OCI-LY7 (cell line): ENCODE measurements around the gene GNG12. TPM values are rescaled to one million over a fixed set of nuclear protein-coding genes. Genes with fewer than 3 reads are reported as not detected.
"Not testable (repeated sequence)": the region's sequence is repeated elsewhere in the genome, so short reads cannot be mapped to it uniquely, and the experiment has no call there.

Experiments used
- BruUV-seq: library from RNA; stranded (reverse); fragments of 400-500 nt; replicated peaks from 2 replicates; lab custom pipeline; 2021; lab: Mats Ljungman, UMichigan
- CTCF ChIA-PET: fragments of 300-600 bp; sonication (Branson Sonifier 250); formaldehyde crosslinking; loops from one replicate; lab custom pipeline; 2022; ENCODE audit warnings: antibody characterized with exemption; ENCODE audit not compliant: unreplicated experiment; lab: Charles Lee
- POLR2A ChIA-PET: fragments of 300-600 bp; sonication (Branson Sonifier 250); formaldehyde crosslinking; loops from one replicate; lab custom pipeline; 2022; ENCODE audit warnings: antibody characterized with exemption; lab: Charles Lee
- DNase-seq: peaks from one replicate; pipeline ENCODE4 v3.0.0-alpha.2; 2015; ENCODE audit warnings: low spot score
- H2AFZ ChIP-seq: fragments of 200-600 bp; sonication (generic), shearing (Covaris generic); 2 replicates; pipeline ENCODE4 v1.6.1; 2014; ENCODE audit warnings: mild to moderate bottlenecking, antibody characterized with exemption, low read length, moderate library complexity
- H3K27ac ChIP-seq: fragments of 200-600 bp; sonication (generic); 2 replicates; pipeline ENCODE4 v1.5.1; 2014; ENCODE audit warnings: mixed run types, low read depth, mild to moderate bottlenecking, moderate library complexity, low read length, inconsistent platforms; ENCODE audit not compliant: poor library complexity, severe bottlenecking
- H3K36me3 ChIP-seq: fragments of 200-600 bp; sonication (generic); 2 replicates; pipeline ENCODE4 v1.6.1; 2014; ENCODE audit warnings: mild to moderate bottlenecking, antibody characterized with exemption, low read length, moderate library complexity, mixed read lengths; ENCODE audit not compliant: insufficient read depth
- H3K4me1 ChIP-seq: fragments of 200-600 bp; sonication (generic); 2 replicates; pipeline ENCODE4 v1.5.1; 2014; ENCODE audit warnings: mild to moderate bottlenecking, low read length; ENCODE audit not compliant: insufficient read depth, poor library complexity, severe bottlenecking
- H3K4me2 ChIP-seq: fragments of 200-600 bp; sonication (generic); 2 replicates; pipeline ENCODE4 v1.6.1; 2014; ENCODE audit warnings: mild to moderate bottlenecking, low read length
- H3K4me3 ChIP-seq: fragments of 200-600 bp; sonication (generic); 2 replicates; pipeline ENCODE4 v1.5.1; 2014; ENCODE audit warnings: mild to moderate bottlenecking, low read depth, low read length; ENCODE audit not compliant: poor library complexity, severe bottlenecking
- H3K79me2 ChIP-seq: fragments of 200-600 bp; sonication (generic); 2 replicates; pipeline ENCODE4 v1.6.1; 2016; ENCODE audit warnings: low read depth, mild to moderate bottlenecking, low read length, moderate library complexity, mixed read lengths; ENCODE audit not compliant: insufficient read depth
- H3K9me2 ChIP-seq: fragments of 200-600 bp; sonication (generic); 2 replicates; pipeline ENCODE4 v1.6.1; 2016; ENCODE audit warnings: mild to moderate bottlenecking, low read length, mixed read lengths; ENCODE audit not compliant: insufficient read depth
- H3K9me3 ChIP-seq: fragments of 200-600 bp; sonication (generic); 2 replicates; pipeline ENCODE4 v1.6.1; 2014; ENCODE audit warnings: mild to moderate bottlenecking, mixed run types, low read length, mixed read lengths
- H4K20me1 ChIP-seq: fragments of 200-600 bp; sonication (generic); 2 replicates; pipeline ENCODE4 v1.6.1; 2014; ENCODE audit warnings: mild to moderate bottlenecking, antibody characterized with exemption, low read length, moderate library complexity, mixed read lengths; ENCODE audit not compliant: insufficient read depth
- EZH2phosphoT487 ChIP-seq: fragments of 200-600 bp; sonication (generic); IDR thresholded peaks from 2 replicates; pipeline ENCODE4 v1.6.1; 2018; ENCODE audit warnings: low read depth, borderline replicate concordance, mild to moderate bottlenecking, mixed run types, antibody characterized with exemption, low read length, moderate library complexity, mixed read lengths
- intact Hi-C: fragments of 100-400 bp; cut with micrococcal nuclease; formaldehyde crosslinking; loops from one replicate; pipeline ENCODE4 v1.10.0; 2022; ENCODE audit not compliant: unreplicated experiment
- total RNA-seq, 2 experiments: library from RNA; depleted of rRNA in 1 of 2; stranded (reverse); fragments of >200 nt in 1 of 2; shearing (Covaris generic) in 1 of 2; gene quantifications; 2 replicates each; pipeline ENCODE4 v1.2.3, GENCODE V29; 2014 to 2022
- TF ChIP-seq, protein P1 (sequence below): fragments of 200-600 bp; sonication (generic); conservative IDR thresholded peaks from 2 replicates; pipeline ENCODE4 v1.5.1; 2014; ENCODE audit warnings: mild to moderate bottlenecking, antibody characterized with exemption, low read length, moderate library complexity, mixed read lengths

Gene GNG12
- total RNA-seq, 2 experiments from 2014 or later: 0.10 TPM; not detected in 1

DNA sequence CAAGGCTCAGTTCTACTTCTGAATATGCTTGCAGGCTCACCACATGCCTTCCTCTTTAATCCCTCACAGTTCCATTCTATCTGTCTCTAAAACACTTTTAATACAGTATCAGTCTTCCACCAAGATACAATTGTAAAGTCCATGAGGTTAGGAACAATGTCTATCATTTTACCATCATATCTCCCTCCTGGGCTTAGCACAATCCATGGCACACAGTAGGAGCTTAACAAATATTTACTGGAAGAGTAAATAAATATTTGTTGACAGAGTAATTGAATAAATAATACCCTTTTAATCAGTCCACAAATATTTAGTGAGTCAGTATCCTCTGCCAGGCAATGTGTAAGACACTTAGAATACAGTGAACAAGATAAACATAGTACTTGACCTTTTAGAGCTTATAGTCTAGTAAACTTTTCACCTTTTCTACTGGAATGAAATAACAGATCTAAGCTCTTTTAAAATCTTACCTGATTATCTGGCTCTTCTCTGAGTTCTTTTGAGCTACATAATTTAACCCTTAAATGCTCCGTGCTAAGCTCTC is 160.9 kb downstream of the GNG12 start:
- CTCF ChIA-PET: interaction anchor here (1.3 kb wide), 1 partner anchor 87 kb away, joined by 3 read pairs; no protein-coding TSS in a partner anchor
- Histone ChIP-seq H3K9me3 (no peaks in the 10 kb centered on the region), H3K4me2 (no peak overlapping the region)

DNA sequence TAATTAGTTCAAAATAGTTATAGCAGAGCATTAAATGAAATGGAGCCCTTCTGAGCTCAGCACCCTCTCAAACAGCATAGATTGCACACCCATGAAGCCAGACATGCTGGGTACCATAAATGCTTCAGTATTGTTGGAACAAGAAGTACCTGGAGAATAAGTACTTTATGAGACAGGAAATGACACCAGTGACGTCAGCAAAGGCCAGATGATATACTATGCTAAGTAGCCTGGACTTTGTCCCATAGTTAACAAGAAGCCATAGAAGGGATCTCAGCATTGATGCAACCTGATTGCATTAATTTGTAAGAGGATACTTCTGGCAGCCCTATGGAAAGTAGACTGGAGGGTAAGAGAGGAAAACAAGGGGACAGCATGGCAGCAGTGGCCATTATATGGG is 164.6 kb downstream of the GNG12 start:
- H3K9me3 ChIP-seq: no peaks in the 10 kb centered on the region
- no TSS peak for BruUV-seq
- no peaks in the 10 kb centered on the region for H3K79me2 ChIP-seq
- DNase-seq: no peak
- no peak overlapping the region for H3K4me3 ChIP-seq
- ChIA-PET POLR2A (interaction anchor here (1.7 kb wide), 1 partner anchor 8 kb away, joined by 7 read pairs; no protein-coding TSS in a partner anchor), CTCF (no interaction called here)
- no peak overlapping the region for H3K27ac ChIP-seq
- no peaks in the 10 kb centered on the region for H3K36me3 ChIP-seq
- no peak overlapping the region for H3K4me2 ChIP-seq
- no peak overlapping the region for H2AFZ ChIP-seq
- intact Hi-C loops: no loop called here
- no peak for TF ChIP-seq EZH2phosphoT487
- TF ChIP-seq, protein P1, sequence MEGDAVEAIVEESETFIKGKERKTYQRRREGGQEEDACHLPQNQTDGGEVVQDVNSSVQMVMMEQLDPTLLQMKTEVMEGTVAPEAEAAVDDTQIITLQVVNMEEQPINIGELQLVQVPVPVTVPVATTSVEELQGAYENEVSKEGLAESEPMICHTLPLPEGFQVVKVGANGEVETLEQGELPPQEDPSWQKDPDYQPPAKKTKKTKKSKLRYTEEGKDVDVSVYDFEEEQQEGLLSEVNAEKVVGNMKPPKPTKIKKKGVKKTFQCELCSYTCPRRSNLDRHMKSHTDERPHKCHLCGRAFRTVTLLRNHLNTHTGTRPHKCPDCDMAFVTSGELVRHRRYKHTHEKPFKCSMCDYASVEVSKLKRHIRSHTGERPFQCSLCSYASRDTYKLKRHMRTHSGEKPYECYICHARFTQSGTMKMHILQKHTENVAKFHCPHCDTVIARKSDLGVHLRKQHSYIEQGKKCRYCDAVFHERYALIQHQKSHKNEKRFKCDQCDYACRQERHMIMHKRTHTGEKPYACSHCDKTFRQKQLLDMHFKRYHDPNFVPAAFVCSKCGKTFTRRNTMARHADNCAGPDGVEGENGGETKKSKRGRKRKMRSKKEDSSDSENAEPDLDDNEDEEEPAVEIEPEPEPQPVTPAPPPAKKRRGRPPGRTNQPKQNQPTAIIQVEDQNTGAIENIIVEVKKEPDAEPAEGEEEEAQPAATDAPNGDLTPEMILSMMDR: no peak
- H3K9me2 ChIP-seq: no peaks in the 10 kb centered on the region
- no peaks in the 10 kb centered on the region for H4K20me1 ChIP-seq
- peaks cover 2% of the 10 kb centered on the region for H3K4me1 ChIP-seq

More for the DNA sequence above, 160.9 kb downstream of the GNG12 start:
- H3K36me3 ChIP-seq: no peaks in the 10 kb centered on the region
- POLR2A ChIA-PET: interaction anchor here (0.5 to 3.2 kb wide), 8 partner anchors 8 to 562 kb away, joined by 3 to 23 read pairs (median 4); partner anchors contain the start of gene GADD45A
- H3K4me3 ChIP-seq: no peak overlapping the region
- no TSS peak for BruUV-seq
- no peak overlapping the region for H2AFZ ChIP-seq
- H3K9me2 ChIP-seq: no peaks in the 10 kb centered on the region
- H3K27ac ChIP-seq: no peak overlapping the region
- intact Hi-C loops: no loop called here
- H3K79me2 ChIP-seq: no peaks in the 10 kb centered on the region
- DNase-seq: no peak
- H3K4me1 ChIP-seq: peaks cover 39% of the 10 kb centered on the region
- no peaks in the 10 kb centered on the region for H4K20me1 ChIP-seq
- TF ChIP-seq, protein P1: no peak
- no peak for TF ChIP-seq EZH2phosphoT487

DNA sequence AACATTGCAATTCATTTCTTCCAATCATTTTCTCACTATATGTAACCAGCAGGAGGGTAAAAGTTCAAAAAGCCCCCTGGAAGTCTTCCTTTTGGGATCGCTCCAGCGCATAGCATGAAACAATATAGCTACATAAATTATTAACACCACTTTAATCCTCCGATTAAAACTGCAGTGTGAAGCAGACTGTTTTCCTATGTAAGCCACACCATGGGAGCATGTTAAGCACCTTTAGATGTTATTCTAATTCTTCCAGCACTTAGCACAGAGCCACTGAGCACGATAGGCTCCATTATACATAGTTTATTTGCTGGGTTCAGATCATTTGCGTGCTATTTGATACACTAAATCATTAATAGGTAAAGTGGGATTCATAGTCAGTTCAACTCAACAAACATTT is 166.6 kb downstream of the GNG12 start:
- Histone ChIP-seq H3K4me3 (no peak overlapping the region), H3K36me3 (no peaks in the 10 kb centered on the region), H3K4me1 (no peaks in the 10 kb centered on the region), H3K79me2 (no peaks in the 10 kb centered on the region), H3K27ac (no peak overlapping the region), H3K4me2 (no peak overlapping the region), H3K9me2 (no peaks in the 10 kb centered on the region), H3K9me3 (no peaks in the 10 kb centered on the region), H2AFZ (no peak overlapping the region), H4K20me1 (no peaks in the 10 kb centered on the region)
- DNase-seq: no peak
- intact Hi-C loops: no loop called here
- no TSS peak for BruUV-seq
- ChIA-PET POLR2A (interaction anchor here (0.9 kb wide), 1 partner anchor 95 kb away, joined by 3 read pairs; no protein-coding TSS in a partner anchor), CTCF (no interaction called here)
- TF ChIP-seq, protein P1: no peak
- TF ChIP-seq EZH2phosphoT487: no peak

DNA sequence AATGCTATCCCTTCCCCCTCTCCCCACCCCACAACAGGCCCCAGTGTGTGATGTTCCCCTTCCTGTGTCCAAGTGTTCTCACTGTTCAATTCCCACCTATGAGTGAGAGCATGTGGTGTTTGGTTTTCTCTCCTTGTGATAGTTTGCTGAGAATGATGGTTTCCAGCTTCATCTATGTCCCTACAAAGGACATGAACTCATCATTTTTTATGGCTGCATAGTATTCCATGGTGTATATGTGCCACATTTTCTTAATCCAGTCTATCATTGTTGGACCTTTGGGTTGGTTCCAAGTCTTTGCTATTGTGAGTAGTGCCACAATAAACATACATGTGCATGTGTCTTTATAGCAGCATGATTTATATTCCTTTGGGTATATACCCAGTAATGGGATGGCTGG is 168.0 kb downstream of the GNG12 start:
- H3K9me2 ChIP-seq, H3K36me3 ChIP-seq, DNase-seq, H3K79me2 ChIP-seq, H4K20me1 ChIP-seq, H2AFZ ChIP-seq, H3K4me3 ChIP-seq, POLR2A ChIA-PET, H3K4me2 ChIP-seq, H3K27ac ChIP-seq, H3K9me3 ChIP-seq, BruUV-seq, CTCF ChIA-PET, H3K4me1 ChIP-seq: not testable (repeated sequence)
- intact Hi-C loops: loop anchor here (1.0 kb wide), 1 partner anchor 10 kb away; no protein-coding TSS in a partner anchor
